ENCODE data around the gene SPPL2B.

The SPPL2B gene

DNA sequence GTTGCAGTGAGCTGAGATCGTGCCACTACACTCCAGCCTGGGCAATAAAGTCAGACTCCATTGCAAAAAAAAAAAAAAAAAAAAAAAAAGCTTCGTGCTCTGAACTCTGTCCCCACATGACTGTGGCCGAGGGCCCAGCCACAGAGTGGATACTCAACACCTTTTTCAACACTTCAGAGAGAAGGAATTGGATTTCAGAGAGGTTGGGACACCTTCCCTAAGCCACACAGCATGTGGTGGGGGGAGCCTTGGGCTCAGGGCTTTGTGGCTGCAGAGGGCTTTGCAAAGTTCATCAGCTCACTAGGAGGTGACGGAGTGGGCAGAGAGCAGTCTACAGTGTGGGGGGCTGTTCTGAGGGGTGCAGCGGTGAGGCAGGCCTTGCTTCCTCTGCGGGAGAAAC lies 9.6 kb upstream of the SPPL2B start:
- TF ChIP-seq, protein P1, sequence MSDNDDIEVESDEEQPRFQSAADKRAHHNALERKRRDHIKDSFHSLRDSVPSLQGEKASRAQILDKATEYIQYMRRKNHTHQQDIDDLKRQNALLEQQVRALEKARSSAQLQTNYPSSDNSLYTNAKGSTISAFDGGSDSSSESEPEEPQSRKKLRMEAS (IDR thresholded peaks at IDR 0.05): no peak
- TF ChIP-seq CEBPB (IDR thresholded peaks at IDR 0.05) (no peak), CREB1 (IDR thresholded peaks at IDR 0.05; ENCODE audit: low read depth) (no peak), NFIC (IDR thresholded peaks at IDR 0.05) (no peak), EGR1 (IDR thresholded peaks at IDR 0.05) (no peak), YY1 (IDR thresholded peaks at IDR 0.05; ENCODE audit: low read depth) (no peak), TEAD4 (IDR thresholded peaks at IDR 0.05) (no peak), RAD21 (IDR thresholded peaks at IDR 0.05; ENCODE audit: low read depth) (no peak), FOXM1 (IDR thresholded peaks at IDR 0.05; ENCODE audit: borderline replicate concordance, low read depth) (no peak), TCF12 (IDR thresholded peaks at IDR 0.05; ENCODE audit: low read depth) (no peak), TAF1 (IDR thresholded peaks at IDR 0.05; ENCODE audit: low read depth) (no peak), ZBTB7A (IDR thresholded peaks at IDR 0.05; ENCODE audit: low read depth) (no peak), EP300 (IDR thresholded peaks at IDR 0.05; ENCODE audit: borderline replicate concordance) (no peak)
- TF ChIP-seq, protein P2, sequence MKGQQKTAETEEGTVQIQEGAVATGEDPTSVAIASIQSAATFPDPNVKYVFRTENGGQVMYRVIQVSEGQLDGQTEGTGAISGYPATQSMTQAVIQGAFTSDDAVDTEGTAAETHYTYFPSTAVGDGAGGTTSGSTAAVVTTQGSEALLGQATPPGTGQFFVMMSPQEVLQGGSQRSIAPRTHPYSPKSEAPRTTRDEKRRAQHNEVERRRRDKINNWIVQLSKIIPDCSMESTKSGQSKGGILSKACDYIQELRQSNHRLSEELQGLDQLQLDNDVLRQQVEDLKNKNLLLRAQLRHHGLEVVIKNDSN (IDR thresholded peaks at IDR 0.05): no peak
- TF ChIP-seq, protein P3, sequence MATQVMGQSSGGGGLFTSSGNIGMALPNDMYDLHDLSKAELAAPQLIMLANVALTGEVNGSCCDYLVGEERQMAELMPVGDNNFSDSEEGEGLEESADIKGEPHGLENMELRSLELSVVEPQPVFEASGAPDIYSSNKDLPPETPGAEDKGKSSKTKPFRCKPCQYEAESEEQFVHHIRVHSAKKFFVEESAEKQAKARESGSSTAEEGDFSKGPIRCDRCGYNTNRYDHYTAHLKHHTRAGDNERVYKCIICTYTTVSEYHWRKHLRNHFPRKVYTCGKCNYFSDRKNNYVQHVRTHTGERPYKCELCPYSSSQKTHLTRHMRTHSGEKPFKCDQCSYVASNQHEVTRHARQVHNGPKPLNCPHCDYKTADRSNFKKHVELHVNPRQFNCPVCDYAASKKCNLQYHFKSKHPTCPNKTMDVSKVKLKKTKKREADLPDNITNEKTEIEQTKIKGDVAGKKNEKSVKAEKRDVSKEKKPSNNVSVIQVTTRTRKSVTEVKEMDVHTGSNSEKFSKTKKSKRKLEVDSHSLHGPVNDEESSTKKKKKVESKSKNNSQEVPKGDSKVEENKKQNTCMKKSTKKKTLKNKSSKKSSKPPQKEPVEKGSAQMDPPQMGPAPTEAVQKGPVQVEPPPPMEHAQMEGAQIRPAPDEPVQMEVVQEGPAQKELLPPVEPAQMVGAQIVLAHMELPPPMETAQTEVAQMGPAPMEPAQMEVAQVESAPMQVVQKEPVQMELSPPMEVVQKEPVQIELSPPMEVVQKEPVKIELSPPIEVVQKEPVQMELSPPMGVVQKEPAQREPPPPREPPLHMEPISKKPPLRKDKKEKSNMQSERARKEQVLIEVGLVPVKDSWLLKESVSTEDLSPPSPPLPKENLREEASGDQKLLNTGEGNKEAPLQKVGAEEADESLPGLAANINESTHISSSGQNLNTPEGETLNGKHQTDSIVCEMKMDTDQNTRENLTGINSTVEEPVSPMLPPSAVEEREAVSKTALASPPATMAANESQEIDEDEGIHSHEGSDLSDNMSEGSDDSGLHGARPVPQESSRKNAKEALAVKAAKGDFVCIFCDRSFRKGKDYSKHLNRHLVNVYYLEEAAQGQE (IDR thresholded peaks at IDR 0.05; ENCODE audit: low read depth): no peak

DNA sequence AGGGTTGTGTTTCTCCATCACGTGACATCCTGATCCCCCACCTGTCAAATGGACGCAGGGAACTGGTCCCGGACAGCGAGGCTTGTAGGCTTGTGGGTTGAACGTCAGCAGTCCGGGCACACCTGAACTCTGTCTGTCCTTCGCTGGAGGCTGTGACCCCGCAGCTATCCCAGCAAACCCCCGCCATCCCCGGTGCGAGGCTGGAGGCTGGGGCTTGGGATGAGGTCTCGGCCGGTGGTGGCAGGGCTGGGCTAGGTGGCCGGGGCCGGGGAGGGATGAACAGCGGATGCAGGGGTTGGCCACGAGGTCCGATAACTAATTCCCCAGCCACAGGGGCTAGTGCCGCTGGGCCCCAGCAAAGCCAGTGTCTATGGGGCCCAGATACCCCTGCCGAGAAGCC lies 8.9 kb upstream of the SPPL2B start:
- no peak for TF ChIP-seq YY1 (IDR thresholded peaks at IDR 0.05; ENCODE audit: low read depth)
- TF ChIP-seq EGR1 (IDR thresholded peaks at IDR 0.05): no peak
- no peak for TF ChIP-seq CREB1 (IDR thresholded peaks at IDR 0.05; ENCODE audit: low read depth)
- TF ChIP-seq TEAD4 (IDR thresholded peaks at IDR 0.05): no peak
- TF ChIP-seq FOXM1 (IDR thresholded peaks at IDR 0.05; ENCODE audit: borderline replicate concordance, low read depth): no peak
- TF ChIP-seq RAD21 (IDR thresholded peaks at IDR 0.05; ENCODE audit: low read depth): no peak
- no peak for TF ChIP-seq NFIC (IDR thresholded peaks at IDR 0.05)
- TF ChIP-seq ZBTB7A (IDR thresholded peaks at IDR 0.05; ENCODE audit: low read depth): no peak
- TF ChIP-seq CEBPB (IDR thresholded peaks at IDR 0.05): no peak
- TF ChIP-seq, protein P1 (IDR thresholded peaks at IDR 0.05): no peak
- TF ChIP-seq EP300 (IDR thresholded peaks at IDR 0.05; ENCODE audit: borderline replicate concordance): no peak
- no peak for TF ChIP-seq TCF12 (IDR thresholded peaks at IDR 0.05; ENCODE audit: low read depth)
- TF ChIP-seq, protein P2 (IDR thresholded peaks at IDR 0.05): no peak

DNA sequence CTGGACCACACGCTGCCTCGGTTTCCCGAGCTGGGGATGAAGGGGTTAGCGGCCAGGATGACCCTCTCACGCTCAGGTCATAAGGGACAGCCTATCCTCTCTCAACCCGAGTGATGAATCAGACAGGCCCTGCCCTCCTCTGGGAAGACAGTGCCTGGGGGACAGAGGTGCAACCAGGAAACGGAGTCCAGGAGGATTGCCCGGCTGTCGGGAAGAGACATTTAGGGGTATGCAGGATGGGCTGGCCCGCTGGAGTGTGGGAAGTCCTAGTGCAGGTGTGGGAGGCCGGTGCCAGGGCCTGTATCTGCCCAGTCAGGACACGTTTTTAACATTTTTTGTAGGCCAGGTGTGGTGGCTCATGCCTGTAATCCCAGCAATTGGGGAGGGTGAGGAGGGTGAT lies 8.4 kb upstream of the SPPL2B start:
- TF ChIP-seq, protein P1 (IDR thresholded peaks at IDR 0.05): no peak
- TF ChIP-seq CREB1 (IDR thresholded peaks at IDR 0.05; ENCODE audit: low read depth) (no peak), FOXM1 (IDR thresholded peaks at IDR 0.05; ENCODE audit: borderline replicate concordance, low read depth) (no peak), TCF12 (IDR thresholded peaks at IDR 0.05; ENCODE audit: low read depth) (no peak), EGR1 (IDR thresholded peaks at IDR 0.05) (no peak), TEAD4 (IDR thresholded peaks at IDR 0.05) (no peak), CEBPB (IDR thresholded peaks at IDR 0.05) (no peak), RAD21 (IDR thresholded peaks at IDR 0.05; ENCODE audit: low read depth) (no peak), TAF1 (IDR thresholded peaks at IDR 0.05; ENCODE audit: low read depth) (no peak), ZBTB7A (IDR thresholded peaks at IDR 0.05; ENCODE audit: low read depth) (no peak), NFIC (IDR thresholded peaks at IDR 0.05) (no peak), YY1 (IDR thresholded peaks at IDR 0.05; ENCODE audit: low read depth) (no peak), EP300 (IDR thresholded peaks at IDR 0.05; ENCODE audit: borderline replicate concordance) (no peak)
- TF ChIP-seq, protein P3 (IDR thresholded peaks at IDR 0.05; ENCODE audit: low read depth): no peak
- TF ChIP-seq, protein P2 (IDR thresholded peaks at IDR 0.05): no peak

DNA sequence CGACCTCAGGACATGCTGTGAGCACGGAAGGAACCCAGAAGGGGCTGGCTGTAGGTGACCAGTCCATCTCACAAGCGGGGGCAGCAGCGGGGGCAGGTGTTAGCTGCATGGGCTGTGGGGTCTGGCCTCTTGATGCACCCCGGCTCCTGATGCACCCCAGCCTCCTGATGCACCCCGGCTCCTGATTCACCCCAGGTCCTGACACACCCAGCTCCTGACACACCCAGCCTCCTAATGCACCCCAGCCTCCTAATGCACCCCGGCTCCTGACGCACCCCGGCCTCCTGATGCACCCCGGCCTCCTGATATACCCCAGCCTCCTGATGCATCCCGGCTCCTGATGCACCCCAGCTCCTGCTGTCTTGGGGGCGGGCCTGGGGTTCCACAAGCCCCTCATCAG lies 7.5 kb upstream of the SPPL2B start:
- TF ChIP-seq ZBTB7A (IDR thresholded peaks at IDR 0.05; ENCODE audit: low read depth) (no peak), YY1 (IDR thresholded peaks at IDR 0.05; ENCODE audit: low read depth) (no peak), CREB1 (IDR thresholded peaks at IDR 0.05; ENCODE audit: low read depth) (no peak), EP300 (IDR thresholded peaks at IDR 0.05; ENCODE audit: borderline replicate concordance) (no peak)
- TF ChIP-seq, protein P2 (IDR thresholded peaks at IDR 0.05): no peak
